Stomach (tissue), 4 donors: Measurements from ENCODE around the gene COL9A2.

ENCODE experiments used
- CTCF ChIP-seq, 7 experiments: fragments of 450-650 bp in 4 of 7; fragments of 200-600 bp in 3 of 7; sonication (generic) in 3 of 7; IDR thresholded peaks; one replicate each; pipeline ENCODE4 v1.5.1; 2016 to 2019; ENCODE audit warnings: antibody characterized with exemption in 7 of 7, control low read depth in 2 of 7, mild to moderate bottlenecking in 1 of 7
- EP300 ChIP-seq: sonication (generic); formaldehyde crosslinking; IDR thresholded peaks from one replicate; pipeline ENCODE4 v1.6.1; 2017; ENCODE audit warnings: antibody characterized with exemption
- POLR2A ChIP-seq, 4 donors: fragments of 450-650 bp; IDR thresholded peaks; one replicate each; pipeline ENCODE4 v1.6.1; 2016; ENCODE audit warnings: antibody characterized with exemption in 4 of 4, control low read depth in 2 of 4, mild to moderate bottlenecking in 1 of 4, moderate library complexity in 1 of 4
- POLR2AphosphoS5 ChIP-seq, 3 donors: sonication (generic); formaldehyde crosslinking; IDR thresholded peaks; one replicate each; pipeline ENCODE4 v1.6.1; 2016; ENCODE audit warnings: antibody characterized with exemption in 3 of 3

GRCh38 chr1:40291293-40291692 lies 25.8 kb downstream of the COL9A2 start:
- TF ChIP-seq CTCF (IDR thresholded peaks at IDR 0.05) (no peak), POLR2A (IDR thresholded peaks at IDR 0.05) (no peak), POLR2AphosphoS5 (IDR thresholded peaks at IDR 0.05) (no peak), EP300 (no peak)
